Activated CD4-positive, CD25-positive, alpha-beta regulatory T cell treated with anti-CD3 and anti-CD28 coated beads, Interleukin-2, amount 50 U/mL, for 24 hours (primary cell): ENCODE measurements around the gene CD2BP2.
A peak's percentile ranks its signal among the peaks of the same experiment; 100 is the strongest.

ENCODE experiments used
- ATAC-seq, 2 donors: fragments of 150-1000 bp; cut with Tn5 transposase; one replicate each; pipeline ENCODE4 v1.10.0; 2021; ENCODE audit warnings: mild to moderate bottlenecking in 1 of 2, moderate library complexity in 1 of 2

CD2BP2 gene

DNA sequence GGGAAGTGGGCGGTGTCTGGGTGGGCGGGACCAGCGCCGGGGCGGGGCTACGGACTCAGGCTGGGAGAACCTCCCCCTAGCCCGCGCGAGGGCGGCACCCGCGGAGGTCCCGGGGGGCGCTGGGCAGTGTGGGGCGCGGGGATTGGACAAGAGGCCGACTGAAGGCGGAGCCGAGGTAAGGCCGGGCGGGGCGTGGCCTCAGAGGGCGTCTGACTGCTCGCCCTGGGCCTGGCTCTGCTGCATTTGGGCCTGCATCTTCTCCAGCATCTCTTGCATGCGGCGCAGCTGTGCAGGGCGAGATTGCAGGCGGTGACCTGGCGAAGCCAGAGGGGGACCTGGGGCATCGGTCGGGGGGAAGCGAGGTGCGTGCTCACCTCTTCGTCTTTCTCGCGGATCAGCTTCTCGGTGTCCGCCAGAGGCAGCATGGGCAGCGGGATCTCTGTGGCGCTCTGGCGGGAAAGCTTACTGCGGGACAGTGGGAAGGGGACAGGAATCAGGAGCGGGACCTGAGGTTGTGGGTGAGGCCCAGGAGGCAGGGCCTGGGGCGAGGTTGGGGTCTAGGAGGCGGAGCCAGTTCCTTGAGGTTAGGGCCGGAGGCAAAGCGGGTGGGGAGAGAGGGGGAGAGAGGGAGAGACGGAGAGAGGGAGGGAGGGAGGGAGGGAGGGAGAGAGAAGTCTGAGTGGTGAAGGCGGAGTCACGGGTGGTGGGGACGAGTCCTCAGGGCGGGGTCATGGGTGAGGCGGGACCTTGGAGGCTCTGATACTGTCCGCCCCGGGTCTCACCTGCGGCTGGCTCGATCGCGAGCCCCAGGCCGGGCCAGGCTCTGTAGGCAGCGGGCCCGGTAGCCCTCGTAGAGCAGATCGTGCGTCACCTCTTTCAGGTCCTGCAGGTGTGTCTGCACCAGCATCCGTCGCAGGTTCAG, 23.4 kb upstream of the CD2BP2 start:
- peak; percentile 88 to 92 for ATAC-seq

DNA sequence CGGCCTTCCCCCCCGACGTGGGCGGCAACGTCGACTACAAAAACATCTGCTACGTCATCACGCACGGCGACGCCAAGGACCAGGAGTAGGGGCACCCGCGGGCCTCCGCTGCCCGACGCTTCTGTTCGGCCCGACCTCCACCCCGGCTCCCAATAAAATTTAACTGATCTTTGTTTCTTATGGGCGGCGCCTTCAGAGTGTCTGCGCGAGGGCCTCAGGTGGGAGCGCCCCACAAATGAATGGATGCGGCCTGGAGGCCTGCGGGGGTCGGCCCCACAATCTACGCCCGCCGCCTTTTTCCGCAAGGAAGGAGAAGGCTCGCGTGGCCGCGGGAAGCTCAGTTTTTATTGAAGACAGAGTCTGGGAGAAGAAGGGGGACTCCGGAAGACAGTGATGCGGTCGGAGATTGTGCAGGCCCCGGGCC, 22.7 kb upstream of the CD2BP2 start:
- peak; percentile 38 to 40 for ATAC-seq

- no peak for ATAC-seq
These were observed 22.1 kb upstream of the CD2BP2 start for GRCh38 chr16:30377050-30377811.

DNA sequence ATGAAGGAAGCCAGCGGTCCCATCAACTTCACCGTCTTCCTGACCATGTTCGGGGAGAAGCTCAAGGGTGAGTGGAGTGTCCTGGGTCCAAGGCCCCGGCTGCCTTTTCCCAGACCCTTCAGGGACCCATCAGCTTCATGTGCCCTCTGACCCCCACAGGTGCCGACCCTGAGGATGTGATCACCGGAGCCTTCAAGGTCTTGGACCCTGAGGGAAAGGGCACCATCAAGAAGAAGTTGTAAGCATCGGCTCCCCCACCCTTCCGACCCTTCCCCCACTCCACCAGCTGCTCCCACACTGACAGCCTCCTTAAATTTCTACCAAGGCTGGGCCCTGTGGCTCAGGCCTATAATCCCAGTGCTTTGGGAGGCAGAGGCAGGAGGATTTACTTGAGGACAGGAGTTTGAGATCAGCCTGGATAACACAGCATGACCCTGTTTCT, 21.4 kb upstream of the CD2BP2 start:
- ATAC-seq, result no peak

DNA sequence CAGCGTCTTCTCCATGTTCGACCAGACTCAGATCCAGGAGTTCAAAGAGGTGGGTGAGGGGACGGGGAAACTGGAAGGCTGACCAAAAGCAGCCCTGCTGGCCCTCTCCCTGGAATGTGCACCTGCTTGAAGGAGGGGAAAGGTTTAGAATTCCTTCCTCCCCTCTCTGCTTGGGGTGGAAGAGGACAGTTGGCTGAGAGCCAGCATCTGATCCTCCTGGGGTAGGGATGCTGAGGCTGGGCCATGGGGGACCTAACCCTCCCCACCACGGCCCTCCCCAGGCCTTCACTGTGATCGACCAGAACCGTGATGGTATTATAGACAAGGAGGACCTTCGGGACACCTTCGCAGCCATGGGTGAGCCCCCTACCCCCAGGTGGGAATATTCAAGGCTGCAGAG, 20.8 kb upstream of the CD2BP2 start:
- no peak for ATAC-seq

- ATAC-seq, result no peak
These were observed 19.4 kb upstream of the CD2BP2 start, which contains the start of gene MYL11 for GRCh38 chr16:30374538-30374937. Gene MYL11 (plus strand): TSS chr16:30374802. CDS start chr16:30374858, 56 bp downstream.

DNA sequence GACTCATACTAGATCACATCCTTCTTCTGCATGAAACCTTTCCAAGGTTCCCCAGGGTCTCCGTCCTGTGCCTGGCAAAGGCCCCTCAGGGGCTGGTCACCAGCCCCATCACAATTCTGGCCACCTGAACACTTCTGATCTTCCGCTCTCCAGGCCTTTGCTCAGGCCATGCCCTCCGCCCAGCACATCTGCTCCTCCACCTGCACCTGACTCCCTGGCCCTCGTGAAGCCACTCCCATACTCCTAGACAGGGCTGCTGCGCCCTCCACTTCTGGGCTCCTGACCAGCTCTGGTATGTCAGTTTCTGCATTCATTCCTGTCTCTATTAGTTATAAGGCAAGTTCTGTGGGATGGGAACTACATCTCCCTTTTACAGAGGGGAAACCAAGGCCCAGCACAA, 17.6 kb upstream of the CD2BP2 start:
- ATAC-seq, result no peak

DNA sequence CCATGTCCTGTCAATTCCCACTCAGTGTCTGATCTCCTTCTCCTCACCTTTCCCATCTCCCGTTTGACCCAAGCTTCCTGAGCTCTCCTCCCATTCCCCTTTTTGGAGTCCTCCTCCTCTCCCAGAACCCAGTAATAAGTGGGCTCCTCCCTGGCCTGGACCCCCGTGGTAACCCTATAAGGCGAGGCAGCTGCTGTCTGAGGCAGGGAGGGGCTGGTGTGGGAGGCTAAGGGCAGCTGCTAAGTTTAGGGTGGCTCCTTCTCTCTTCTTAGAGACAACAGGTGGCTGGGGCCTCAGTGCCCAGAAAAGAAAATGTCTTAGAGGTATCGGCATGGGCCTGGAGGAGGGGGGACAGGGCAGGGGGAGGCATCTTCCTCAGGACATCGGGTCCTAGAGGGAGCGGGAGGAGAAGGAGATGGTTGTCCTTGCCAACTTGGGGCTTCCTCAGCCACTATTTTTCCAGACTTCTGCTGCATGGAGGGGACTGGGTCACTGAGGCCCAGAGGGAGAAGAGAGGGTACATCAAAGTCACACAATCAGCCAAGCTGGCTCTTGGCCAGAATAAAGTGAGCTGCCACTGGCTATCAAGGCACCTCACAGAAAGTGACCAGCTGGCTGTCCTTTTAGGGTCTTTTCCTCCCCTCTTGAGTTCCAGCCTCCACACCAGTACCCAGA, 17.1 kb upstream of the CD2BP2 start:
- ATAC-seq, result no peak

- ATAC-seq, result no peak
These were observed 16.2 kb upstream of the CD2BP2 start for GRCh38 chr16:30371248-30371816.

DNA sequence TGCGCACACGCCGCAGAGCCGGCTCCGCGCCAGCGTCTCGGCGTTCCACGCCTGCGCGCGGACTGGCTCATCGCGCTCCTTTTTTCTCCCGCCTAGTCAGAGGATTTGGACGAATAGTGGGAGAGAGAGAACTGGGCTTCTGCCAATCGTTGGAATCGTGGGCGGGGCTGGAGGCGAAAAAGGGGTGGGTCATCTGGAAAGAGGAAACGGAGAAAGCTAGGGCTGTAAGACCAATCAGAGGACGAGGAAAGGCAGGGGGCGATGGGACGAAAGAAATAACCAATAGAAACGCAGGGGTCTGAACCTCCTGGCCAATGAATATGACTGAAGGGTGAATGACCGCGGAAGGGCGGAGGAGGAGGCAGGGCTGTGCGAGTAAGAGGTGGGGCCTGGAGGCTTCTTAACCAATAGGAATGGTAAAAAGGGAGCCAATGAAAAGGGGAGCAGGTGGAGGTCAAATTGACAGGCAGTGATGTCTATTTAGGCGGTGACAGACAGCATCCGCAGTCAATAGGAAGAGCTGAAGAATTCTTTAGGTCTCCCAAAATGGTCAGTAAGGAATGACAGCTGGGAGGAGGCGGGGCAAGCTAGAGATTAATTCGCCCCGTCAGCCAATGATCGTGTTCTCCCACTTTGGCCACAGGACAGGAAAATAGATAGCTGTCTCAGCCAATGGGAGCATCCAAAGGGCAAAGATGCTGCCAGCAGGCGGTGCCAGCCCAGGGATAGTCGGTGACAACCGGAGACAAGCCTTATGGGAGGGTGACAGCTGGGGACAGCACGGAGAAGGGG, 15.5 kb upstream of the CD2BP2 start, which contains the start of gene TBC1D10B:
Gene TBC1D10B, minus strand, starts transcription at position 39 of the 792 bp plus-strand sequence. CDS start 311 bp downstream, outside the sequence.
- peak; percentile 85 to 87 for ATAC-seq

GRCh38 chr16:30369938-30370455, 14.9 kb upstream of the CD2BP2 start:
- ATAC-seq, result peak; percentile 0

GRCh38 chr16:30369091-30369937, 14.2 kb upstream of the CD2BP2 start:
- no peak for ATAC-seq

- ATAC-seq, result no peak
These were observed 13.6 kb upstream of the CD2BP2 start for GRCh38 chr16:30368792-30369090.

- no peak for ATAC-seq
These were observed 13.1 kb upstream of the CD2BP2 start for GRCh38 chr16:30368122-30368791.

DNA sequence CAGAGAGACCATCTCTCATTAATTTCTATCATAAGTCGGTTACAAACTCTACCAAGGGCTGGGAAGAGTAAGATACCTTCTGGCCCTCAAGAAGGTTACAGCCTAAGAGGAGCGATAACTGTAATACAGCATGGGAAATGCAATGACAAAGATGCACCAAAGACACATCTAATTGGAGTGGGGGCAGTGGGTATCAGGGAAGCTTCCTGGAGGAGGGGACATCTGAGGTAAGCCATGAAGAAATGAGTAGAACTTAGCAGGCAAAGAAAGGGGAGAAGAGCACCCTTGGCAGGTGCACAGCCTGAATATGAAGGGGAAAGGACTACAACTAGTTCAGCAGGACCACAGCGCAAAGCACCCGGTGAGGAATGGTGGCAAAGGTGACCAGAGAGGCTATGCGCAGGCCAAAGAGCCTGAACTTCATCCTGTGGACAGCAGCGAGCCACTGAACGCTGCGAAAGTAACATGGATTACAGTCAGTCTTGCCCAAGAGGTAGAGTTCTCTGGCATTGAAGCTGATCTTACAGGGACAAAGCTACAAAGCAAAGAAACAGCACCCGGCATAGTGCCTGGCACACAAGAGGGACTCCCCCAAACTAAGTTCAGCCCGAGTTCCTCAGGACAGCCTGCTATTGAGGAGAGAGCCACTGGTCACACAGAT, 12.4 kb upstream of the CD2BP2 start:
- ATAC-seq, result no peak

DNA sequence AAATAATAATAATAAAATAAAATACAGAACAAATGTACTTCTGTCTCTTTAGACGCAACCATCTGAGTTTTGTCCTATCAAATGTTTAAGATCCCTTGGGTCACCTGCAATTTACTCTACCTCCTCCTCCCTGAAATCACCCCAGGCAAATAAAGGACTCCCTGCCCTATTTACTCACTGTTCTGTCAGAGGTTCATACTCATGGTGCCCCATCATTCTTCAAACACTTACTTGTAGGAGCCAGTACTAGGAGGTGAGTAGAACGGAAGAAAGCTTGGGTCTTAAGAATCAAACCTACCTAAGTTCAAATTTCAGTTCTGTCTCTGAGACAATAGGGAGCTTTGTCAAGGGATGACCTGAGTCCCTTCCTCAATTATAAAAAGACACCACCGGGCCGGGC, 11.4 kb upstream of the CD2BP2 start:
- no peak for ATAC-seq

- ATAC-seq, result no peak
These were observed 10.1 kb upstream of the CD2BP2 start for GRCh38 chr16:30365200-30365599.

DNA sequence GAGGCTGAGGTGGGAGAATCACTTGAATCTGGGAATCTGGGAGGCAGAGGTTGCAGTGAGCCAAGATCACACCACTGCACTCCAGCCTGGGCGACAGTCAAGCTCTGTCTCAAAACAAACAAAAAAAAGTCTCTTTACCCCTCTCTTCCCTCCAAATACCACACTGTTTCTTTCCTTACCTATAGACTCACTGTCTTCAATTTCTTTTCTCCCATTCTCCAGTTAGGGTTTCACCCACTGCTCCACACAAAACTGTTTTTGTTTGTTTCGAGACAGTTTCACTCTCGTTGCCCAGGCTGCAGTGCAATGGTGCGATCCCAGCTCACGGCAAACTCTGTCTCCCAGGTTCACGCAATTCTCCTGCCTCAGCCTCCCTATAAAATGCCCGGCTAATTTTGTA, 6.1 kb upstream of the CD2BP2 start:
- no peak for ATAC-seq

GRCh38 chr16:30359871-30360170, 4.7 kb upstream of the CD2BP2 start:
- no peak for ATAC-seq
